K562 (cell line): ENCODE data around the gene KAT6B. TPM values are rescaled to one million over a fixed set of nuclear protein-coding genes. Genes with fewer than 3 reads are reported as not detected.

ENCODE experiments used
- GTF2A2 ChIP-seq: IDR thresholded peaks from 2 replicates; pipeline ENCODE4 v1.6.1; 2016; ENCODE audit warnings: mild to moderate bottlenecking, missing genetic modification characterization, missing compliant biosample characterization
- POLR2AphosphoS2 ChIP-seq: IDR thresholded peaks from 2 replicates; pipeline ENCODE4 v1.6.1; 2012; ENCODE audit warnings: low read length, improper control_type of control experiment
- STAT5A ChIP-seq: IDR thresholded peaks from 2 replicates; pipeline ENCODE4 v1.6.1; 2012; ENCODE audit warnings: low read length, inconsistent platforms, borderline replicate concordance
- ZNF197 ChIP-seq: fragments of 200-800 bp; sonication (Bioruptor generic); IDR thresholded peaks from 2 replicates; pipeline ENCODE4 v1.6.1; 2016; ENCODE audit warnings: low read depth, missing genetic modification characterization, missing compliant biosample characterization
- polyA plus RNA-seq, 8 experiments: library from polyadenylated mRNA; depleted of rRNA in 4 of 8; stranded (reverse) in 5 of 8; unstranded in 3 of 8; fragments of >200 nt; fragmentation: Nextera tagmentation in 2 of 8; fragmentation: Illumina TruSeq in 1 of 8; extraction: Ambion mirVana in 2 of 8; extraction: Trizol in 1 of 8; gene quantifications; 2 replicates each; pipeline versions ENCODE4 v1.2.1 to v1.2.3, GENCODE V29; 2011 to 2014; ENCODE audit warnings: inconsistent platforms in 1 of 8, missing spikeins in 1 of 8
- total RNA-seq, 7 experiments: library from RNA; depleted of rRNA in 6 of 7; stranded (reverse); fragments of >200 nt in 6 of 7; fragmentation: Illumina TruSeq in 2 of 7; extraction: Trizol in 2 of 7; gene quantifications; 2 replicates each; pipeline versions ENCODE4 v1.2.1 to v1.2.3, GENCODE V29; 2011 to 2021; ENCODE audit warnings: low replicate concordance in 1 of 7
- TF ChIP-seq, protein P1 (sequence below): fragments of 250-450 bp; sonication (Bioruptor Pico); IDR thresholded peaks from 2 replicates; pipeline ENCODE4 v1.4.0; 2020; ENCODE audit warnings: mild to moderate bottlenecking, moderate library complexity
- TF ChIP-seq, protein P2 (sequence below): fragments of 450-650 bp; formaldehyde crosslinking; IDR thresholded peaks from 2 replicates; pipeline ENCODE4 v1.4.0; 2020; ENCODE audit warnings: mild to moderate bottlenecking, mixed read lengths

Gene KAT6B
- total and polyA plus RNA-seq, 9 of the 15 experiments (the other 6 are each of a cell fraction or from before 2014, with no cell fraction given): 1.4 to 9.2 (median 6.8) TPM

GRCh38 chr10:74906611-74907198 lies 80.3 kb downstream of the KAT6B start (continued):
- TF ChIP-seq, protein P1, sequence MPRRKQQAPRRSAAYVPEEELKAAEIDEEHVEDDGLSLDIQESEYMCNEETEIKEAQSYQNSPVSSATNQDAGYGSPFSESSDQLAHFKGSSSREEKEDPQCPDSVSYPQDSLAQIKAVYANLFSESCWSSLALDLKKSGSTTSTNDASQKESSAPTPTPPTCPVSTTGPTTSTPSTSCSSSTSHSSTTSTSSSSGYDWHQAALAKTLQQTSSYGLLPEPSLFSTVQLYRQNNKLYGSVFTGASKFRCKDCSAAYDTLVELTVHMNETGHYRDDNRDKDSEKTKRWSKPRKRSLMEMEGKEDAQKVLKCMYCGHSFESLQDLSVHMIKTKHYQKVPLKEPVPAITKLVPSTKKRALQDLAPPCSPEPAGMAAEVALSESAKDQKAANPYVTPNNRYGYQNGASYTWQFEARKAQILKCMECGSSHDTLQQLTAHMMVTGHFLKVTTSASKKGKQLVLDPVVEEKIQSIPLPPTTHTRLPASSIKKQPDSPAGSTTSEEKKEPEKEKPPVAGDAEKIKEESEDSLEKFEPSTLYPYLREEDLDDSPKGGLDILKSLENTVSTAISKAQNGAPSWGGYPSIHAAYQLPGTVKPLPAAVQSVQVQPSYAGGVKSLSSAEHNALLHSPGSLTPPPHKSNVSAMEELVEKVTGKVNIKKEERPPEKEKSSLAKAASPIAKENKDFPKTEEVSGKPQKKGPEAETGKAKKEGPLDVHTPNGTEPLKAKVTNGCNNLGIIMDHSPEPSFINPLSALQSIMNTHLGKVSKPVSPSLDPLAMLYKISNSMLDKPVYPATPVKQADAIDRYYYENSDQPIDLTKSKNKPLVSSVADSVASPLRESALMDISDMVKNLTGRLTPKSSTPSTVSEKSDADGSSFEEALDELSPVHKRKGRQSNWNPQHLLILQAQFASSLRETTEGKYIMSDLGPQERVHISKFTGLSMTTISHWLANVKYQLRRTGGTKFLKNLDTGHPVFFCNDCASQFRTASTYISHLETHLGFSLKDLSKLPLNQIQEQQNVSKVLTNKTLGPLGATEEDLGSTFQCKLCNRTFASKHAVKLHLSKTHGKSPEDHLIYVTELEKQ: no peak
- no peak for TF ChIP-seq POLR2AphosphoS2
- TF ChIP-seq STAT5A: no peak
- no peak for TF ChIP-seq GTF2A2 (tag)
- TF ChIP-seq ZNF197: no peak
- TF ChIP-seq, protein P2, sequence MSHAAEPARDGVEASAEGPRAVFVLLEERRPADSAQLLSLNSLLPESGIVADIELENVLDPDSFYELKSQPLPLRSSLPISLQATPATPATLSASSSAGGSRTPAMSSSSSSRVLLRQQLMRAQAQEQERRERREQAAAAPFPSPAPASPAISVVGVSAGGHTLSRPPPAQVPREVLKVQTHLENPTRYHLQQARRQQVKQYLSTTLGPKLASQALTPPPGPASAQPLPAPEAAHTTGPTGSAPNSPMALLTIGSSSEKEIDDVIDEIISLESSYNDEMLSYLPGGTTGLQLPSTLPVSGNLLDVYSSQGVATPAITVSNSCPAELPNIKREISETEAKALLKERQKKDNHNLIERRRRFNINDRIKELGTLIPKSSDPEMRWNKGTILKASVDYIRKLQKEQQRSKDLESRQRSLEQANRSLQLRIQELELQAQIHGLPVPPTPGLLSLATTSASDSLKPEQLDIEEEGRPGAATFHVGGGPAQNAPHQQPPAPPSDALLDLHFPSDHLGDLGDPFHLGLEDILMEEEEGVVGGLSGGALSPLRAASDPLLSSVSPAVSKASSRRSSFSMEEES (CRISPR knock-in tag): no peak
